Measurements from ENCODE around the gene HMGCR. TPM values are rescaled to one million over a fixed set of nuclear protein-coding genes. Genes with fewer than 3 reads are reported as not detected.
A peak's percentile ranks its signal among the peaks of the same experiment; 100 is the strongest.

Gene HMGCR
- total and polyA plus RNA-seq, 9 of the 15 experiments (the other 6 are each of a cell fraction or from before 2014, with no cell fraction given), result 29.5 to 155 (median 61.5) TPM

- 0 out of 2 replicates have a peak, but pooled peaks have one; percentile 29 for TF ChIP-seq RNF2 (IDR thresholded peaks at IDR 0.05)
- TF ChIP-seq, protein P1, sequence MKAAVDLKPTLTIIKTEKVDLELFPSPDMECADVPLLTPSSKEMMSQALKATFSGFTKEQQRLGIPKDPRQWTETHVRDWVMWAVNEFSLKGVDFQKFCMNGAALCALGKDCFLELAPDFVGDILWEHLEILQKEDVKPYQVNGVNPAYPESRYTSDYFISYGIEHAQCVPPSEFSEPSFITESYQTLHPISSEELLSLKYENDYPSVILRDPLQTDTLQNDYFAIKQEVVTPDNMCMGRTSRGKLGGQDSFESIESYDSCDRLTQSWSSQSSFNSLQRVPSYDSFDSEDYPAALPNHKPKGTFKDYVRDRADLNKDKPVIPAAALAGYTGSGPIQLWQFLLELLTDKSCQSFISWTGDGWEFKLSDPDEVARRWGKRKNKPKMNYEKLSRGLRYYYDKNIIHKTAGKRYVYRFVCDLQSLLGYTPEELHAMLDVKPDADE (conservative IDR thresholded peaks at IDR 0.05; ENCODE audit: control insufficient read depth, low read depth, low read length), result no peak
- TF ChIP-seq, protein P2, sequence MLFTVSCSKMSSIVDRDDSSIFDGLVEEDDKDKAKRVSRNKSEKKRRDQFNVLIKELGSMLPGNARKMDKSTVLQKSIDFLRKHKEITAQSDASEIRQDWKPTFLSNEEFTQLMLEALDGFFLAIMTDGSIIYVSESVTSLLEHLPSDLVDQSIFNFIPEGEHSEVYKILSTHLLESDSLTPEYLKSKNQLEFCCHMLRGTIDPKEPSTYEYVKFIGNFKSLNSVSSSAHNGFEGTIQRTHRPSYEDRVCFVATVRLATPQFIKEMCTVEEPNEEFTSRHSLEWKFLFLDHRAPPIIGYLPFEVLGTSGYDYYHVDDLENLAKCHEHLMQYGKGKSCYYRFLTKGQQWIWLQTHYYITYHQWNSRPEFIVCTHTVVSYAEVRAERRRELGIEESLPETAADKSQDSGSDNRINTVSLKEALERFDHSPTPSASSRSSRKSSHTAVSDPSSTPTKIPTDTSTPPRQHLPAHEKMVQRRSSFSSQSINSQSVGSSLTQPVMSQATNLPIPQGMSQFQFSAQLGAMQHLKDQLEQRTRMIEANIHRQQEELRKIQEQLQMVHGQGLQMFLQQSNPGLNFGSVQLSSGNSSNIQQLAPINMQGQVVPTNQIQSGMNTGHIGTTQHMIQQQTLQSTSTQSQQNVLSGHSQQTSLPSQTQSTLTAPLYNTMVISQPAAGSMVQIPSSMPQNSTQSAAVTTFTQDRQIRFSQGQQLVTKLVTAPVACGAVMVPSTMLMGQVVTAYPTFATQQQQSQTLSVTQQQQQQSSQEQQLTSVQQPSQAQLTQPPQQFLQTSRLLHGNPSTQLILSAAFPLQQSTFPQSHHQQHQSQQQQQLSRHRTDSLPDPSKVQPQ (CRISPR knock-in tag; IDR thresholded peaks at IDR 0.05; ENCODE audit: borderline replicate concordance), result no peak
- peak; percentile 54 for TF ChIP-seq NEUROD1 (IDR thresholded peaks at IDR 0.05; ENCODE audit: borderline replicate concordance, low read depth, low read length, partially characterized antibody)
Observed at GRCh38 chr5:75381456-75381855, 44.4 kb downstream of the HMGCR start (continued).

DNA sequence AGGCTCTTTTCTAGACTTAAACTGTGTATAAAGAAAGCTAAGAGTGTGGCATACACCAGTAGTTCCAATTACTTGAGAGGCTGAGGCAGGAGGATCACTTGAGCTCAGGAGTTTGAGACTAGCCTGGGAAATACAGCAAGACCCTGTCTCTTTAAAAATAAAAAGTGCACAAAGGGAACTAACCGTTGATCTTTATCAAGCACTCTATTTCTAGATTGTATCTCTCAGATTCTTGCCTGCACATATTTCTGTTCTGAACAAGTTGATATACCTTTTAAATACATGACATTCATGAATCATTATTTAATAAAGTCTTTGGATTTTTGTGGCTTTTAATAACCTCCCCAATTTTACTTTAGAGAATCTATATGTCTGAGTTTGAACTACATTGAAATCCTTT lies 47.2 kb downstream of the HMGCR start:
- H3K79me2 ChIP-seq (ENCODE audit: control insufficient read depth, insufficient read depth, low read length), result no peaks in the 10 kb centered on the region
- intact Hi-C loops (cut with micrococcal nuclease) (no loop called here), in situ Hi-C loops (cut with MboI) (loop anchor here (10.0 kb wide), 1 partner anchor 1011 kb away; no protein-coding TSS in a partner anchor)
- no peaks in the 10 kb centered on the region for H3K9me3 ChIP-seq (replicated peaks; ENCODE audit: control insufficient read depth, insufficient read depth, low read depth, low read length)
- ChIA-PET POLR2A (interaction anchor here (3.1 kb wide), 1 partner anchor 20 kb away, joined by 13 read pairs; no protein-coding TSS in a partner anchor), CTCF (ENCODE audit: low intra/inter-chr PET ratio) (no interaction called here)
- H3K4me1 ChIP-seq (replicated peaks in 1 of 2; ENCODE audit: control insufficient read depth in 2 of 2, insufficient read depth in 2 of 2, low read length in 2 of 2), result peaks cover 0 to 11% of the 10 kb centered on the region in 2 experiments
- no peaks in the 10 kb centered on the region for H4K20me1 ChIP-seq (replicated peaks; ENCODE audit: control insufficient read depth, insufficient read depth, low read length)
- no peak overlapping the region for H3K27ac ChIP-seq (ENCODE audit: extremely low read depth, low read depth, low read length)
- no peak overlapping the region for H2AFZ ChIP-seq (ENCODE audit: low read depth, low read length)
- no peak overlapping the region for H3K4me2 ChIP-seq (ENCODE audit: insufficient read depth, low read length)
- DNase-seq (ENCODE audit: extremely low read depth in 1 of 4, low spot score in 3 of 4) (no peak), FAIRE-seq (no peak), ATAC-seq (no peak)
- no peaks in the 10 kb centered on the region for H3K27me3 ChIP-seq (ENCODE audit: control insufficient read depth in 2 of 2, insufficient read depth in 2 of 2, low read length in 2 of 2)
- BruUV-seq (replicated peaks), result no TSS peak
- H3K9ac ChIP-seq (ENCODE audit: insufficient read depth in 1 of 2, low read depth in 2 of 2, low read length in 2 of 2), result no peak overlapping the region
- peaks cover 49% of the 10 kb centered on the region for H3K36me3 ChIP-seq (ENCODE audit: control insufficient read depth, insufficient read depth, low read length)
- no peak overlapping the region for H3K4me3 ChIP-seq
- WGBS (ENCODE audit: insufficient coverage, low coverage, missing lambda C conversion rate), result 10% methylated on average over 1 of the region's 1 CpG
- H3K9me1 ChIP-seq (ENCODE audit: control insufficient read depth, insufficient read depth, low read length), result no peaks in the 10 kb centered on the region
- no peak for TF ChIP-seq BMI1 (IDR thresholded peaks at IDR 0.05; ENCODE audit: low read length)
- no peak for TF ChIP-seq NR2F6 (CRISPR knock-in tag; IDR thresholded peaks at IDR 0.05)
- no peak for TF ChIP-seq ZZZ3 (IDR thresholded peaks at IDR 0.05)
- TF ChIP-seq ZNF431 (CRISPR knock-in tag; IDR thresholded peaks at IDR 0.05), result no peak
- TF ChIP-seq KLF16 (IDR thresholded peaks at IDR 0.05), result no peak

Measured in K562 (cell line).